ENCODE results near the gene ZDHHC5. TPM values are rescaled to one million over a fixed set of nuclear protein-coding genes. Genes with fewer than 3 reads are reported as not detected.
A peak's percentile ranks its signal among the peaks of the same experiment; 100 is the strongest.
"Not testable (repeated sequence)": the region's sequence is repeated elsewhere in the genome, so short reads cannot be mapped to it uniquely, and the experiment has no call there.

Gene ZDHHC5
- total RNA-seq, 2 donors from 2014 or later: 62.8 to 62.9 TPM

DNA sequence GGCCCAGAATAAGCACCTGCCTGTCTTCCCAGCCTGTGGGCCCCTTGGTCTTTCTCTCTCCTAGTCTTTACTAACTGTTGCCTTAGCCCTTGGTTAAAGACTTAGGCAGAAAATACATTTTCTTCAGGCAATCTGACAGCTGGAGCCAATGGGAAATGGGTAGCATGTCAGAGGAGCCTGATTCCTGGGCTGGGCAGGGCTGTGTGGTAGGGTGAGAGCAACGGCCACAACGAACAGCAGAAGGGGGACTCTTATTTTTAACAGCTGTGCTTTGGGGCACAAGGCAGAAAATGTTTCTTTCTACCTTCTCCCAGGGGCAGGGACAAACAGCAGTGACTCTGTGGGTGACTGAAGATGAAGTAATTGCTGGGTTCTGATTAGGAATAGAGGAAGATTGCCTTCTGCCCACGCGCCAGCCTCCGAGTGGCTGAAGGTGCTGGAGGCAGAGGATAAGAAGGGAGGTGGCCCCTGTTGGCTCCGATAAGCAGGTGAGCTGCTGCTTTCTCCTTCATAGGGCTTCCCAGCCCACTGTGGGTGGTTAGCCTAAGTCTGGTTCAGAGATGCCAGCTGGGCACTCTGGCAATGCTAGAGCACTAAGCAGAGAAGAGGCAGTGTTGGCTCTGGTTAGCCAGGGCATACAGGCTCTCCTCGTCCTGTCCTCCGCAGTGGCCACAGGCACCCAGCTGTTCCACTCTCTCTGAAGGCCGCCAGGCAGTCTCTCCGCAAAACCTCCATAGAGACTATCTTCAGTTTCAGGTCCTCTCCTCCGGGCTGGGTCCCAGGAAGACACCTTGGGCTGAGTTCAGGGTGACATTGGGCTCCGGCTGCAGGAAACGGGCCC, 19.7 kb upstream of the ZDHHC5 start:
- Mint-ChIP-seq H3K9me3 (no peaks in the 10 kb centered on the region), H3K4me3 (peak overlapping the region; percentile 81 to 93), H3K4me1 (ENCODE audit: low read depth) (peaks cover 56% of the 10 kb centered on the region), H3K27ac (no peak overlapping the region), H3K27me3 (ENCODE audit: low read depth) (peaks cover 49% of the 10 kb centered on the region), H3K36me3 (ENCODE audit: insufficient read depth in 2 of 2) (no peaks in the 10 kb centered on the region)
- ATAC-seq (replicated peaks in 1 of 2) (no peak), DNase-seq (peak in 1 of 2 donors; percentile 36)

DNA sequence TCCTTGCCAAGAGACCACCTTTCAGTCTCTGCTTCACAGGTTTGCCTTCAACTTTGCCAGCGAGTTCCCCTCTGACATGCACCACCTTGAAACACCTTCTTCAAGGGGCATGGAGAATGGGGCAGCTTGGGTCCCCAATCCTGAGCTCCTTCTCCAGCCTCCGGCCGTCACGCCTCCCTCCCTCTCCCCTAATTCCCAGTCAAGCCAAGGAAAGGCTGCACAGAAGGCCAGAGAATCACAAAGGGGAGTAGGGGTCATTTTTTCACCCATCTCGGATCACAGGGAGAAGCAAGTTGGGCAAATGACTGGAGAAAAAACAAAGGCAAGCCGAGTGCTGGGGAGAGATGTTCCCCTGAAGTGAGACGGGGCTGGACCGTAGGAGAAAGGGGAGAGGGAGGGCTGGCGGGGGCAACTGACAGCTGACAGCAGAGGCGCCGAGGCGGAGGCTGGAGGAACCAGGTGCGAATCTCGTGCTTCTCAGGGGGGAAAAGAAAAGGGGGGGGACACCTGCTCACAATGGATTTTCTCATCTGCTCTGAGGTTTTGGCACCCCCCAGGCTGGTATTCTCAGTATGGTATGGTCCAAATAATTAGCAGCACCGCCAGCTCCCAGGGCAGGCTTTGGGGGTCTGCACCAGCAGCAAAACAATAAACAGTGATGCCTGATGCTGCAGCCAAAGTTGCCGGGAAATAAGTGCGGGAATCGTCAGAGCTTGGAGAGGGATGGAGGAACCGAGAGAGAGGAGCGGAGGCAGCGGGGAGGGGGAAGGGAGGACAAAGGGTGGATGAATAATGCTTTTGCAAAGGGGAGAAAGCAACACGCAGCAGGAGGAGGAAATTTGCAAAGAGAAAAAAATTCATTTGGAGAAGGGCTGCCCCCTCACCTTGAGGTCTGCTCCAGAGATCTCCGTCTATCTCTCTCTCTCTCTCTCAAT, 18.8 kb upstream of the ZDHHC5 start:
- DNase-seq: no peak
- Mint-ChIP-seq H3K4me1 (ENCODE audit: low read depth) (peaks cover 58% of the 10 kb centered on the region), H3K27ac (no peak overlapping the region), H3K27me3 (ENCODE audit: low read depth) (peaks cover 49% of the 10 kb centered on the region), H3K4me3 (peak overlapping the region; percentile 81 to 93), H3K9me3 (no peaks in the 10 kb centered on the region), H3K36me3 (ENCODE audit: insufficient read depth in 2 of 2) (no peaks in the 10 kb centered on the region)
- peak; percentile 9 to 14 for ATAC-seq (replicated peaks in 1 of 2)

DNA sequence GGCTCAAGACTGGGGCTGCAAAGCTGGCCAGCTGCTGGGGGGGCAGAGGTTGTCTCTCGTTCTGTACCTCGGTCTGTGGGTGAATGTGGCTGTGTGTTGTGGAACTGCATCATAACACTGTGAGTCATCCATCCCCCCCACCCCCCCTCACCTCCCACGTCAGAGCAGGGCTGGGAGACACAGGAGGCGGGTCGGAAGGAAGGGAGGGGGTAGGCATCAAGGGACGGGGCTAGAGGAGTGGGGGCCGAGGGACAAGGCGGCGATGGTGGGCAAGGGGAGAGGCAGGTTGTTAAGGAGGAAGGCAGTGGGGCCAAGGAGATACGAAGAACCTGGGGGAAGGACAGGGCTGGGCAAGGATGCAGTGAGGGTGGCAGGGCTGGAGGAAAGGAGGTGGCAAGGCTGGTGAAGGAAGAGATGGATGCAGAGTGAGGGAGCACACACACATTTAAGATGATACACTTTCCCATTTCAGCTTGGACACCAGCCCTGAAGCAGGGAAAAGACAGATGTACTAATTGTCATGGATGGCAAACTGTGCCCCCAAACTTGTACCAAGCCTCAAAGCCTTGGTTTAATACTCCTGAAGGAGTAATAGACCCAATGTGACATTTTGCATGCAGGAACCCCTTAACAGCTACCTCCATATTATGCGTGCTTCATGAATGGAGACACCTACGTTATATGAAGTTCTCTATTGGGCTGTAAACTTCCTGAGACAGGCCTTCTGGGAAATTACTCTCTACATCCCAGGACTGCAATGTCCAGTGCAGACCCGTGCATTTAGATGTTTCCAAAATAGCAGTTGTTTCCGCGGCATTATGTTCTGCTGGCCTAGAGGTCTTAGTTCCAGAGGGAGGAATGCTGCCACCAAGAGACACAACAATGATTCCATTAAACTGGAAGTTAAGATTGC, 17.8 kb upstream of the ZDHHC5 start, which contains the start of gene YPEL4:
Gene YPEL4 (minus strand): TSS at position 87 of the 913 bp plus-strand sequence. CDS start 2,805 bp downstream, outside the sequence.
- Mint-ChIP-seq H3K4me1 (ENCODE audit: low read depth) (peaks cover 58% of the 10 kb centered on the region), H3K27me3 (ENCODE audit: low read depth) (peaks cover 42% of the 10 kb centered on the region), H3K4me3 (peak within 1 kb of the TSS; percentile 81 to 93), H3K27ac (peak within 1 kb of the TSS; percentile 71), H3K9me3 (no peaks in the 10 kb centered on the region), H3K36me3 (ENCODE audit: insufficient read depth in 2 of 2) (no peaks in the 10 kb centered on the region)
- ATAC-seq (replicated peaks in 1 of 2): peak; percentile 85 to 86
- peak; percentile 66 to 68 for DNase-seq

DNA sequence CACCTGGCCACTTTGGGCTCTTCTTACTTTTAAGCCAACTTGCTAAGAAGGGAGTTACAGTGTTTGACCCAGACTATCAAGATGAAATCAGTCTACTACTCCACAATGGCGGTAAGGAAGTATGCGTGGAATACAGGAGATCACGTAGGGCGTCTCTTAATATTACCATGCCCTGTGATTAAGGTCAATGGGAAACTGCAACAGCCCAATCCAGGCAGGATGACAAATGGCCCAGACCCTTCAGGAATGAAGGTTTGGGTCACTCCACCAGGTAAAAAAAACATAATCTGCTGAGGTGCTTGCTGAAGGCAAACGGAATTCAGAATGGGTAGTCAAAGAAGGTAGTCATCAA, 17.2 kb upstream of the ZDHHC5 start:
- H3K4me3 Mint-ChIP-seq: no peak overlapping the region
- H3K4me1 Mint-ChIP-seq (ENCODE audit: low read depth): peaks cover 57% of the 10 kb centered on the region
- no peaks in the 10 kb centered on the region for H3K36me3 Mint-ChIP-seq (ENCODE audit: insufficient read depth in 2 of 2)
- DNase-seq (no peak), ATAC-seq (replicated peaks in 1 of 2) (no peak)
- peaks cover 37% of the 10 kb centered on the region for H3K27me3 Mint-ChIP-seq (ENCODE audit: low read depth)
- H3K27ac Mint-ChIP-seq: no peak overlapping the region
- H3K9me3 Mint-ChIP-seq: no peaks in the 10 kb centered on the region

DNA sequence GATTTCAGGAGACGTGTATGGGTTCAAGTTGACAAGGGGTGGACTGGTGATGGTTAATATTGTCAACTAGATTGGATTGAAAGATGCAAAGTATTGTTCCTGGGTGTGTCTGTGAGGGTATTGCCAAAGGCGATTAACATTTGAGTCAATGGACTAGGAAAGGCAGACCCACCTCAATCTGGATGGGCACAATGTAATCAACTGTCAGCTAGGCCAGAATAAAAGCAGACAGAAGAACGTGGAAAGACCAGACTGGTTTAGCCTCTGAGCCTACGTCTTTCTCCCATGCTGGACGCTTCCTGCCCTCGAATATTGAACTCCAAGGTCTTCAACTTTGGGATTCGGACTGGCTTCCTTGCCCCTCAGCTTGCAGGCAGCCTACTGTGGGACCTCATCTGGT, 16.5 kb upstream of the ZDHHC5 start:
- Mint-ChIP-seq H3K4me1 (ENCODE audit: low read depth) (peaks cover 53% of the 10 kb centered on the region), H3K27ac (peak overlapping the region; percentile 31)
- no peak for ATAC-seq (replicated peaks in 1 of 2)

DNA sequence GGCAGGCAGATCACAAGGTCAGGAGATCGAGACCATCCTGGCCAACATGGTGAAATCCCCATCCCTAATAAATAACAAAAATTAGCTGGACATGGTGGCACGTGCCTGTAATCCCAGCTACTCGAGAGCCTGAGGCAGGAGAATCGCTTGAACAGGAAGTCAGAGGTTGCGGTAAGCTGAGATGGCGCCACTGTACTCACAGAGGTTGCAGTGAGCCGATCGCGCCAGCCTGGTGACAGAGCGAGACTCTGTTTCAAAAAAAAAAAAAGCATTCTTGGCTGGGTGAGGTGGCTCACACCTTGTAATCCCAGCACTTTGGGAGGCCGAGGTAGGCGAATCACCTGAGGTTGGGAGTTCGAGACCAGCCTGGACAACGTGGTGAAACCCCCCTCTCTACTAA, 15.7 kb upstream of the ZDHHC5 start:
- H3K36me3 Mint-ChIP-seq (ENCODE audit: insufficient read depth in 2 of 2); ATAC-seq (replicated peaks in 1 of 2); H3K9me3 Mint-ChIP-seq; H3K27ac Mint-ChIP-seq: not testable (repeated sequence)
- H3K4me1 Mint-ChIP-seq (ENCODE audit: low read depth): peaks cover 51% of the 10 kb centered on the region
- peak in 1 of 2 donors; percentile 35 for DNase-seq
- peaks cover 22% of the 10 kb centered on the region for H3K27me3 Mint-ChIP-seq (ENCODE audit: low read depth)
- H3K4me3 Mint-ChIP-seq: peak overlapping the region; percentile 43 to 50

More for the DNA sequence above, 16.5 kb upstream of the ZDHHC5 start:
- H3K36me3 Mint-ChIP-seq (ENCODE audit: insufficient read depth in 2 of 2): no peaks in the 10 kb centered on the region
- no peaks in the 10 kb centered on the region for H3K9me3 Mint-ChIP-seq
- peaks cover 30% of the 10 kb centered on the region for H3K27me3 Mint-ChIP-seq (ENCODE audit: low read depth)
- no peak for DNase-seq
- no peak overlapping the region for H3K4me3 Mint-ChIP-seq

DNA sequence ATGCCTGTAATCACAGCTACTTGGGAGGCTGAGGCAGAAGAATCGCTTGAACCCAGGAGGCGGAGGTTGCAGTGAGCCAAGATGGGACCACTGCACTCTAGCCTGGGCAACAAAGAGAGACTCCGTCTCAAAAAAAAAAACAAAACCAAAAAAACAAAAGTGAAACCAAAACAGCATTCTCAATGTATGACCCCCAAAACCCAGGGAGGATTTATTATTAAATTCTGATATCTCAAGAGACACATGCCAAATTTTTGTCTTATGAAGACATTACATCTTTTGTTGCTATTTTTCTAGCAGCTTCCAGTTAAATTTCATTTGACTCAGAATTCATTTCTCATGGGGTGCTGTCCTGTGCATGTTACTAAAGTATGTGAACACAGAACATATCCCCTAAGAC, 15.3 kb upstream of the ZDHHC5 start:
- Mint-ChIP-seq H3K4me1 (ENCODE audit: low read depth) (peaks cover 47% of the 10 kb centered on the region), H3K27ac (no peak overlapping the region), H3K36me3 (ENCODE audit: insufficient read depth in 2 of 2) (peaks cover 0 to 1% of the 10 kb centered on the region in 2 donors), H3K27me3 (ENCODE audit: low read depth) (peaks cover 17% of the 10 kb centered on the region), H3K4me3 (peak overlapping the region; percentile 43 to 50), H3K9me3 (no peaks in the 10 kb centered on the region)
- ATAC-seq (replicated peaks in 1 of 2): no peak
- no peak for DNase-seq

DNA sequence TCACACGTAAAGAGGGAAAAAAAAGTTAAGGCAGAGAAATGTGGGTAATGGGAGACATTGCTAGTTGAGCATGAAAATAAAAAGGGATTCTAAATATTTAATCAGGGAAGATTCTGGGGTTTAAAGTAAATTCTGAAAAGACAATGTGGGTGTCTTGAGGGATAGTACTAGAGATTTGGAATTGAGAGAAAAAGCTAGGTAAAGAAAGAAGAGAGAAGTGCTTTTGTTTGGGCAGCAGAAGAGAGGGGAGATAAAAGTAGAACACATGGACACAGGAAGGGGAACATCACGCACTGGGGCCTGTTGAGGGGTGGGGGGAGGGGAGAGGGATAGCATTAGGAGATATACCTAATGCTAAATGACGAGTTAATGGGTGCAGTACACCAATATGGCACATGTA, 14.8 kb upstream of the ZDHHC5 start:
- H3K36me3 Mint-ChIP-seq (ENCODE audit: insufficient read depth in 2 of 2): peaks cover 0 to 2% of the 10 kb centered on the region in 2 donors
- peak overlapping the region in 1 of 2 donors; percentile 43 for H3K4me3 Mint-ChIP-seq
- H3K27ac Mint-ChIP-seq: peak overlapping the region; percentile 8
- no peak for ATAC-seq (replicated peaks in 1 of 2)
- H3K4me1 Mint-ChIP-seq (ENCODE audit: low read depth): peaks cover 43% of the 10 kb centered on the region
- no peak for DNase-seq
- peaks cover 12% of the 10 kb centered on the region for H3K27me3 Mint-ChIP-seq (ENCODE audit: low read depth)
- no peaks in the 10 kb centered on the region for H3K9me3 Mint-ChIP-seq

DNA sequence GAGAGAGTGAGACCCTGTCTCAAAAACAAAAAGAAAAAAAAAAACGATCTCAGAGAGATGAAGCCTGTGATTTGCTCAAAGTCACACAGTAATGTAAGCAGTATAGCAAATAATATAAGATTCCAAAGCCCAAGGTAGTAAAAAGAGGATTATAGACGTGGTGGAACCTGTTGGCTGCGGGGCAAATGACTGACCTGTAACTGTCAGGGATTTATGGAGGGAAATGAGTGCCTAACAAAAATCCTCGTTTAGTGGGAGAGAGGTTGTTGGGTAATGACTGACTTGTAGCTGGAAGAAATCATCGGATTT, 11.1 kb upstream of the ZDHHC5 start:
- H3K36me3 Mint-ChIP-seq (ENCODE audit: insufficient read depth in 2 of 2): peaks cover 0 to 5% of the 10 kb centered on the region in 2 donors
- H3K9me3 Mint-ChIP-seq: no peaks in the 10 kb centered on the region
- H3K27ac Mint-ChIP-seq: peak overlapping the region; percentile 84
- ATAC-seq (replicated peaks in 1 of 2) (no peak), DNase-seq (no peak)
- H3K4me1 Mint-ChIP-seq (ENCODE audit: low read depth): peaks cover 40% of the 10 kb centered on the region
- H3K27me3 Mint-ChIP-seq (ENCODE audit: low read depth): no peaks in the 10 kb centered on the region
- H3K4me3 Mint-ChIP-seq: peak overlapping the region; percentile 98 to 99

DNA sequence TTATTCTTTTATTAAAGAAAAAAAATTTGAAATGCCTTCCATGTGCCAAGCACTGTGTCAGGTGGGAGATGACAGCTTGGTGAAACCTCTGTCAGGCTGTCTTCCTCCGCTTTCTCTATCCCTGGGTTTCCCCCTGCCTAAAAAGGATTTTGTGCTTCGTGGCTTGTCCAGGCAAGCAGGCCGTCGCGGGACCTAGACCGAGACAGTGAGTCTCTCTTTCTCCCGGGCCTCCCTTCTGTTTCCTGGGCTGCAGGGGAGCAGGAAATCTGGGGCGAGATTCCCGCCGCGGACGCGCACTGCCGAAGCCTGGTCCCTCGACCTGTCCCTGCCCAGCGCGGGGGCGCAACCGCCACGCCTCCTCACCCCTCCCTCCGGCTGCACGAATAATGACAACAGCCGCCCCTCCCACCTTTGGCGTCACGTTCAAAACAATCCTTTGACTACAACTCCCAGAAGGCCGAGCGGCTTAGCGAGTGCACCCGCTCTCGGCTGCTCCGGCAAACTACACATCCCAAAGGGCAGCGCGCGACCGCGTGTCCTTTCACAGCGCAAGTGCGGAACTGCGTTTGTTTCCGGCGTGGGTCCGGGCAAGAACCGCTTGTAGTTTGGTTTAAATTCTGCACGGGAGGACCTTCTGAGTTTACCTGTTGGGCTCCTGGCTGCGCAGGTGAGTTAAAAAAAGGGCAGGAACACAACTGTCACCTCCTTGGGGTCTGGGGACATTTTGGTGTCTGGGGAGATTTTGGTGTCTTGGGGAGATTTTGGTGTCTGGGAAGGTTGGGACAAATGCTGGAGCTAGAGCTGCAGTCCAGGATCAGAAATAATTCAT, 10.5 kb upstream of the ZDHHC5 start, which contains the start of gene CLP1:
Gene CLP1 (plus strand): TSS at position 569 of the 829 bp plus-strand sequence. CDS start 1,715 bp downstream, outside the sequence.
- no peaks in the 10 kb centered on the region for H3K27me3 Mint-ChIP-seq (ENCODE audit: low read depth)
- DNase-seq (peak; percentile 99), ATAC-seq (replicated peaks in 1 of 2) (peak; percentile 99)
- H3K4me1 Mint-ChIP-seq (ENCODE audit: low read depth): peaks cover 38% of the 10 kb centered on the region
- H3K36me3 Mint-ChIP-seq (ENCODE audit: insufficient read depth in 2 of 2): peaks cover 2 to 9% of the 10 kb centered on the region in 2 donors
- peak within 1 kb of the TSS; percentile 98 to 99 for H3K4me3 Mint-ChIP-seq
- no peaks in the 10 kb centered on the region for H3K9me3 Mint-ChIP-seq
- peak within 1 kb of the TSS; percentile 97 for H3K27ac Mint-ChIP-seq

DNA sequence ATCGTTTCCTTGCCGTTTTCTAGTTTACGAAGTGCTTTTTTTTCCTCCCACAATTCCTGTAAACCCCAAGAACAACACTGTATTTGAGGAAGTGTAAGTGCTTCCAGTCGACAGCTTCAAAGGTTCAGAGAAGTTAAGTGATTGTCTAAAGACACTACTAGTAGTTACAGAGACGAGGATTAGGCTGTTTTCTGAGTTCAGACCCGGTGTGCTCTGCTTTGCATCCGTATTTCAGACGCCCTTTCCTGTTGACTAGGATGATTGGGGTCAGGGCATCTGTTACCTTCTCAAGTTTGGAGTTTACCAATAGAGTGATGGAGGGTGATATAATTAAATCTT, 9.9 kb upstream of the ZDHHC5 start:
- DNase-seq: no peak

DNA sequence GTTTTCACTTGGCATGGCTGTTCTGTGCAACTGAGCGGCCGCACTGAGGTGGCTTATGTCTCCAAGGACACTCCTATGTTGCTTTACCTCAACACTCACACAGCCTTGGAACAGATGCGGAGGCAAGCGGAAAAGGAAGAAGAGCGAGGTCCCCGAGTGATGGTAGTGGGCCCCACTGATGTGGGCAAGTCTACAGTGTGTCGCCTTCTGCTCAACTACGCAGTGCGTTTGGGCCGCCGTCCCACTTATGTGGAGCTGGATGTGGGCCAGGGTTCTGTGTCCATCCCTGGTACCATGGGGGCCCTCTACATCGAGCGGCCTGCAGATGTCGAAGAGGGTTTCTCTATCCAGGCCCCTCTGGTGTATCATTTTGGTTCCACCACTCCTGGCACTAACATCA, 8.2 kb upstream of the ZDHHC5 start:
- Mint-ChIP-seq H3K36me3 (ENCODE audit: insufficient read depth in 2 of 2) (peaks cover 2 to 11% of the 10 kb centered on the region in 2 donors), H3K27me3 (ENCODE audit: low read depth) (no peaks in the 10 kb centered on the region), H3K9me3 (no peaks in the 10 kb centered on the region), H3K4me3 (no peak overlapping the region), H3K27ac (no peak overlapping the region), H3K4me1 (ENCODE audit: low read depth) (peaks cover 28% of the 10 kb centered on the region)
- ATAC-seq (replicated peaks in 1 of 2) (no peak), DNase-seq (no peak)

More for the DNA sequence above, 9.9 kb upstream of the ZDHHC5 start:
- peaks cover 32% of the 10 kb centered on the region for H3K4me1 Mint-ChIP-seq (ENCODE audit: low read depth)
- no peak for ATAC-seq (replicated peaks in 1 of 2)
- H3K27me3 Mint-ChIP-seq (ENCODE audit: low read depth): no peaks in the 10 kb centered on the region
- no peaks in the 10 kb centered on the region for H3K9me3 Mint-ChIP-seq
- peak overlapping the region; percentile 97 for H3K27ac Mint-ChIP-seq
- peaks cover 2 to 11% of the 10 kb centered on the region in 2 donors for H3K36me3 Mint-ChIP-seq (ENCODE audit: insufficient read depth in 2 of 2)
- peak overlapping the region; percentile 98 to 99 for H3K4me3 Mint-ChIP-seq

Data from activated T-cell treated with anti-CD3 and anti-CD28 coated beads, Interleukin-2, amount 50 U/mL, for 72 hours (primary cell).